Camera-type eye (tissue), 1 donor: ENCODE results near the gene ATF7IP2. TPM values are rescaled to one million over a fixed set of nuclear protein-coding genes. Genes with fewer than 3 reads are reported as not detected.

ENCODE experiments used
- total RNA-seq: library from RNA; depleted of rRNA; stranded (reverse); fragments of >200 nt; gene quantifications from one replicate; pipeline ENCODE4 v1.2.3, GENCODE V29; 2014

The ATF7IP2 gene, protein sequence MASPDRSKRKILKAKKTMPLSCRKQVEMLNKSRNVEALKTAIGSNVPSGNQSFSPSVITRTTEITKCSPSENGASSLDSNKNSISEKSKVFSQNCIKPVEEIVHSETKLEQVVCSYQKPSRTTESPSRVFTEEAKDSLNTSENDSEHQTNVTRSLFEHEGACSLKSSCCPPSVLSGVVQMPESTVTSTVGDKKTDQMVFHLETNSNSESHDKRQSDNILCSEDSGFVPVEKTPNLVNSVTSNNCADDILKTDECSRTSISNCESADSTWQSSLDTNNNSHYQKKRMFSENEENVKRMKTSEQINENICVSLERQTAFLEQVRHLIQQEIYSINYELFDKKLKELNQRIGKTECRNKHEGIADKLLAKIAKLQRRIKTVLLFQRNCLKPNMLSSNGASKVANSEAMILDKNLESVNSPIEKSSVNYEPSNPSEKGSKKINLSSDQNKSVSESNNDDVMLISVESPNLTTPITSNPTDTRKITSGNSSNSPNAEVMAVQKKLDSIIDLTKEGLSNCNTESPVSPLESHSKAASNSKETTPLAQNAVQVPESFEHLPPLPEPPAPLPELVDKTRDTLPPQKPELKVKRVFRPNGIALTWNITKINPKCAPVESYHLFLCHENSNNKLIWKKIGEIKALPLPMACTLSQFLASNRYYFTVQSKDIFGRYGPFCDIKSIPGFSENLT
- total RNA-seq: 13.4 TPM

DNA sequence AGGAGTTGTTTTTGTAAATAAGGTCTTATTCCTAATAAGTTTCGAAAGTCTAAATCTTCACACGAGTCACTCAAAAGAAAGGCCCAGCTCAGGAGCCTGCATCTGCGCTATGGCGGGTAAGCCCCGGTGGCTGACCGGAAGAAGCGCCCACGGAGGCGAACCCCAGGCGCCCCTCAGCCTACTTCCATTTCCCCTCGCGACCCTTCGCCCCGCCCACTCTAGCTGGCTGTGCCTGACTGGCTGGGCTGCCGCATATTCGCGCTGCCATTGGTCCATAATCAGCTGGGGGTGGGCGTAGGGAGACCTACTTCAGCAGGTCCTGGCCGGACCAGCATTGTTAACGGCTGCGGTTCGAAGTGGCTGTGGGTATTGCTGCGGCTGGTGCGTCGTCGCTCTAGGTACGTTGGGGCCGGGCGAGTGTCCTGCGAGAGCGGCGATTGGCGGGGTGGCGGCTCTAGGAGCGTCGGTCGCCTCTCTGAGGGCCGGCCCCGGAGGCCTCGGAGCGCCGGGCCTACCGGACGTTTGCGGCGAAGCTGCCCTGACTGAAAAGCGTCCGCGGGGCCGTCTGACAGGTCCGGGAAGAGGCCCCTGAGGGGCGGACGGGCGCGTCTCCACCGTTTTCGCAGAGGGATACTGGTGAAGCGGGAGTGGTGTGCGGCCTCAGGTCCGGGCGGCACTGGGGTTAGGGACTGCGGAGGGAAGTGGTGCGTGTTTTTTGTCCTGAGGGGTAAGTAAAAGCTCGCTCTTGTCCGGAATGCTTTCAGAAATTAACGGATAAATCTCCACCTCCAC, at the start of gene ATF7IP2:
ATF7IP2 (plus strand) TSS at position 337 of the 792 bp plus-strand sequence. CDS start 44,560 bp downstream, outside the sequence.

Other genes with a start within 250 kb of the ATF7IP2 start
- gene GRIN2A, start 203.6 kb upstream of the ATF7IP2 start, total RNA-seq: 4.3 TPM
- gene EMP2, start 194.5 kb downstream of the ATF7IP2 start, total RNA-seq: 21.9 TPM